Activated CD4-positive, alpha-beta memory T cell treated with anti-CD3 and anti-CD28 coated beads for 36 hours (primary cell): ENCODE results near the gene ASTN2. TPM values are rescaled to one million over a fixed set of nuclear protein-coding genes. Genes with fewer than 3 reads are reported as not detected.

Experiments
- CTCF ChIA-PET: fragments of 350-600 bp; sonication (Branson Sonifier 250); formaldehyde crosslinking; loops from one replicate; lab custom pipeline; 2021; ENCODE audit warnings: antibody characterized with exemption, inconsistent platforms; lab: Charles Lee
- POLR2A ChIA-PET: fragments of 350-600 bp; sonication (Branson Sonifier 250); formaldehyde crosslinking; loops from one replicate; lab custom pipeline; 2021; ENCODE audit warnings: antibody characterized with exemption; lab: Charles Lee
- DNase-seq: peaks from one replicate; pipeline ENCODE4 v3.0.0-alpha.2; 2020
- H3K27ac Mint-ChIP-seq: one replicate; pipeline ENCODE4 v1.8.0; 2021; ENCODE audit warnings: mixed read lengths
- H3K27me3 Mint-ChIP-seq: one replicate; pipeline ENCODE4 v1.8.0; 2021; ENCODE audit warnings: mixed read lengths
- H3K36me3 Mint-ChIP-seq: one replicate; pipeline ENCODE4 v1.8.0; 2021; ENCODE audit warnings: mixed read lengths
- H3K4me1 Mint-ChIP-seq: one replicate; pipeline ENCODE4 v1.8.0; 2021; ENCODE audit warnings: low read depth, mixed read lengths
- H3K4me3 Mint-ChIP-seq: one replicate; pipeline ENCODE4 v1.8.0; 2021; ENCODE audit warnings: mild to moderate bottlenecking, mixed read lengths
- H3K9me3 Mint-ChIP-seq: one replicate; pipeline ENCODE4 v1.8.0; 2021; ENCODE audit warnings: mixed read lengths
- intact Hi-C: fragments of 100-400 bp; cut with micrococcal nuclease; formaldehyde crosslinking; loops from one replicate; pipeline ENCODE4 v1.15.1; 2023
- total RNA-seq, 2 experiments: library from RNA; stranded (reverse); gene quantifications; one replicate each; pipeline ENCODE4 v1.2.3, GENCODE V29; 2021

Gene ASTN2
- total RNA-seq, 2 experiments from 2014 or later = 3.3 to 3.4 TPM

GRCh38 chr9:116985596-116985995, 429.3 kb downstream of the ASTN2 start:
- CTCF ChIA-PET = no interaction called here
- POLR2A ChIA-PET = no interaction called here

DNA sequence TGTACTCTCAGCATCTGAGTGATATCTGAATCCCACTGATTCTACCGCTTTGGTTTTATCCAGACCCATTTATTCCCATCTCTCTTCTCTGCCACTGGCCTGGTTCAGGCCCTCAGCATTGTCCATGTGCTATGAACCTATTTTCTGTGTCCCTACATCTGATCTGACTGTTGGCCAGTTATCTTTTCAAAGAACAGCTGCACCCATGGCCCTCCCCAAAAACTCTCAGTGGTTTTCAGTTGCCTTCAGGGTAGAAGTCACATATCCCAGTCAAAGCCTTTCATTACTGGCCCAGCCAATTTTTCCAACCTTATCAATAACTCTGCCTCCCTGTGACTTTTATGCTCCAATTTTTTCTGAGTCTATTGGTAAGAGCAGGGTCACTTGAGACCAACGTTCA, 430.7 kb downstream of the ASTN2 start:
- Mint-ChIP-seq H3K36me3 (no peaks in the 10 kb centered on the region), H3K9me3 (no peaks in the 10 kb centered on the region), H3K4me1 (no peaks in the 10 kb centered on the region), H3K4me3 (no peak overlapping the region), H3K27ac (no peak overlapping the region), H3K27me3 (no peaks in the 10 kb centered on the region)
- CTCF ChIA-PET = no interaction called here
- intact Hi-C loops = no loop called here
- no peak for DNase-seq
- POLR2A ChIA-PET = no interaction called here

More at GRCh38 chr9:116985596-116985995, 429.3 kb downstream of the ASTN2 start:
- no peak for DNase-seq
- Mint-ChIP-seq H3K27ac (no peak overlapping the region), H3K4me1 (no peaks in the 10 kb centered on the region), H3K4me3 (no peak overlapping the region), H3K36me3 (no peaks in the 10 kb centered on the region), H3K9me3 (no peaks in the 10 kb centered on the region), H3K27me3 (no peaks in the 10 kb centered on the region)
- intact Hi-C loops = no loop called here

DNA sequence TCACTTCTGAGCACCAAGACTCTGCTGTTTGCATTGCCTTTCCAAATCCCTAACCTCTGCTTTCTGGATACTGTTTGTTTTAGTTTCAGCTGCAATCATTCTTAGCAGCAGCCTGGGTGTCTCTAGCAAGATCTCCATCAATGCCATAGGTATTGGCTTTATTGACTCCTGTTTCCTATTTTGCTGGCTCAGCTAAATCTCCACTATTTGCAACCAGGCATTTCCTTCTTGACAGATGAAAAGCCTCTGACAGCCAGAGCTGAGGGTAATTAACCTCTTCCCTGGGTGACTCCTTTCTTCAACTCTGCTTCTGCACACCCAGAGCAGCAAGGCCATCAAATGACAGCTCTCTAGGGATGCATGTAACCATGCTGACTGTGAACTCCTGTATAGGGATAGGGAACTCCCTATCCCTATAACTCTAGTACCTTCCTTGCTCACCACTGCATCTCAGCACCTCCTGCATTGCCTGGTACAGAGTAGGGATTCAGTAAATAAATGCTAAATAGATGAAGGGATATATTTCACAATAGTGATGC, 434.2 kb downstream of the ASTN2 start:
- intact Hi-C loops = no loop called here
- no peaks in the 10 kb centered on the region for H3K4me1 Mint-ChIP-seq
- POLR2A ChIA-PET = no interaction called here
- H3K36me3 Mint-ChIP-seq = no peaks in the 10 kb centered on the region
- H3K27ac Mint-ChIP-seq = no peak overlapping the region
- no peak for DNase-seq
- H3K4me3 Mint-ChIP-seq = no peak overlapping the region
- CTCF ChIA-PET = no interaction called here
- H3K27me3 Mint-ChIP-seq = no peaks in the 10 kb centered on the region
- no peaks in the 10 kb centered on the region for H3K9me3 Mint-ChIP-seq

- no peak for DNase-seq
- Mint-ChIP-seq H3K9me3 (no peaks in the 10 kb centered on the region), H3K4me3 (no peak overlapping the region), H3K27me3 (no peaks in the 10 kb centered on the region), H3K4me1 (no peaks in the 10 kb centered on the region), H3K36me3 (no peaks in the 10 kb centered on the region), H3K27ac (no peak overlapping the region)
- CTCF ChIA-PET = no interaction called here
- POLR2A ChIA-PET = no interaction called here
- intact Hi-C loops = no loop called here
Measured at GRCh38 chr9:116979456-116979855, 435.4 kb downstream of the ASTN2 start.

GRCh38 chr9:116978155-116978554, 436.7 kb downstream of the ASTN2 start:
- no peaks in the 10 kb centered on the region for H3K4me1 Mint-ChIP-seq
- no peak overlapping the region for H3K27ac Mint-ChIP-seq
- no peak for DNase-seq
- no peaks in the 10 kb centered on the region for H3K36me3 Mint-ChIP-seq
- ChIA-PET CTCF (no interaction called here), POLR2A (no interaction called here)
- no peak overlapping the region for H3K4me3 Mint-ChIP-seq
- intact Hi-C loops = no loop called here
- H3K27me3 Mint-ChIP-seq = no peaks in the 10 kb centered on the region
- no peaks in the 10 kb centered on the region for H3K9me3 Mint-ChIP-seq

GRCh38 chr9:116975126-116975525, 439.7 kb downstream of the ASTN2 start:
- intact Hi-C loops = no loop called here
- Mint-ChIP-seq H3K9me3 (peaks cover 2% of the 10 kb centered on the region), H3K27me3 (no peaks in the 10 kb centered on the region), H3K4me1 (no peaks in the 10 kb centered on the region), H3K4me3 (no peak overlapping the region), H3K27ac (no peak overlapping the region), H3K36me3 (no peaks in the 10 kb centered on the region)
- no peak for DNase-seq
- POLR2A ChIA-PET = no interaction called here
- CTCF ChIA-PET = no interaction called here

DNA sequence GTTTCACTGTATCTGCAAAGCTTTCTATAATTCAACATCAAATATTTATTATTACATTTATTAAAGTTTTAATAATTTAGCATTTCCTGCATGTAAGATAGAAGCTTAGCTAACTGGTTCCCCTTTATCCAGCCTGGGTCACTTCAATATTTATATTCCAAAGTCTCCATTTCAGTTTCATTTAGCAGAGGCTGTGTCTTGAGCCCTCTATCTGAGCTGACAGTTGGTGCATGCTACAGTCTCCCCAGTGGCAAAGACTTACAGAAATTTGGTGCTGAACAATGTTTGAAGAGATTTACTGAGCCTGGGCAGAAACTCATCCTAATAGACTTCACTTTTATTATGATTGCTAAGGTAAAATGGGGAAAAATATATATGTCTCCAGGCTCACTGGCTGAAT, 448.7 kb downstream of the ASTN2 start:
- intact Hi-C loops = no loop called here
- no peak overlapping the region for H3K4me3 Mint-ChIP-seq
- DNase-seq = no peak
- H3K27ac Mint-ChIP-seq = no peak overlapping the region
- H3K36me3 Mint-ChIP-seq = no peaks in the 10 kb centered on the region
- H3K4me1 Mint-ChIP-seq = no peaks in the 10 kb centered on the region
- ChIA-PET CTCF (no interaction called here), POLR2A (no interaction called here)
- peaks cover 3% of the 10 kb centered on the region for H3K9me3 Mint-ChIP-seq
- no peaks in the 10 kb centered on the region for H3K27me3 Mint-ChIP-seq

- H3K9me3 Mint-ChIP-seq = peaks cover 3% of the 10 kb centered on the region
- H3K4me3 Mint-ChIP-seq = no peak overlapping the region
- ChIA-PET POLR2A (no interaction called here), CTCF (interaction anchor here (0.7 kb wide), 1 partner anchor 34 kb away, joined by 3 read pairs; no protein-coding TSS in a partner anchor)
- intact Hi-C loops = no loop called here
- no peaks in the 10 kb centered on the region for H3K27me3 Mint-ChIP-seq
- no peaks in the 10 kb centered on the region for H3K4me1 Mint-ChIP-seq
- no peak overlapping the region for H3K27ac Mint-ChIP-seq
- no peak for DNase-seq
- H3K36me3 Mint-ChIP-seq = no peaks in the 10 kb centered on the region
Measured at GRCh38 chr9:116964258-116964657, 450.6 kb downstream of the ASTN2 start.

DNA sequence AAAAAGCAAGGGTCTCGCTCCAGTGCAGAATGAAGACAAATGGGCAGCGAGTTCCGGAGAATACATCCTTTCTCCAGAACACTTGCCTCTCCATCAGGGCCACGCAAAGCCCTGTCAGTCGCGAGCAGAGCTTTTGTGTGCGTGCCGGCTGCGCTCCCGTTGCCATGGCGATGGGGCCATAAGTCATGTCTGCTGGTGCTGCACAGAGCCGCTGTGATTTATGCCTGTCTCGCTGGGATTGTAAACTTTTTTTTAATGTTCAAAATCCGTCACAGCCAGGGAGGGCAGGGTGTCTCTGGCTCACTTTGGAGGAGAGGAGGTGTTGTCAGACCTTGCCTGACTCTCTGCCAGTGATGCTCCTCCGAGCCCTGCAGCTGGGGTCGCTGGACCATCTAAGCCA, 455.0 kb downstream of the ASTN2 start:
- Mint-ChIP-seq H3K4me1 (no peaks in the 10 kb centered on the region), H3K9me3 (peaks cover 3% of the 10 kb centered on the region), H3K27me3 (no peaks in the 10 kb centered on the region), H3K27ac (no peak overlapping the region), H3K4me3 (no peak overlapping the region), H3K36me3 (no peaks in the 10 kb centered on the region)
- DNase-seq = no peak
- intact Hi-C loops = no loop called here
- POLR2A ChIA-PET = no interaction called here
- CTCF ChIA-PET = no interaction called here

GRCh38 chr9:116958881-116959280, 456.0 kb downstream of the ASTN2 start:
- Mint-ChIP-seq H3K9me3 (peaks cover 3% of the 10 kb centered on the region), H3K4me1 (no peaks in the 10 kb centered on the region), H3K27ac (no peak overlapping the region), H3K27me3 (no peaks in the 10 kb centered on the region), H3K36me3 (no peaks in the 10 kb centered on the region), H3K4me3 (no peak overlapping the region)
- intact Hi-C loops = no loop called here
- ChIA-PET CTCF (no interaction called here), POLR2A (no interaction called here)
- DNase-seq = no peak

DNA sequence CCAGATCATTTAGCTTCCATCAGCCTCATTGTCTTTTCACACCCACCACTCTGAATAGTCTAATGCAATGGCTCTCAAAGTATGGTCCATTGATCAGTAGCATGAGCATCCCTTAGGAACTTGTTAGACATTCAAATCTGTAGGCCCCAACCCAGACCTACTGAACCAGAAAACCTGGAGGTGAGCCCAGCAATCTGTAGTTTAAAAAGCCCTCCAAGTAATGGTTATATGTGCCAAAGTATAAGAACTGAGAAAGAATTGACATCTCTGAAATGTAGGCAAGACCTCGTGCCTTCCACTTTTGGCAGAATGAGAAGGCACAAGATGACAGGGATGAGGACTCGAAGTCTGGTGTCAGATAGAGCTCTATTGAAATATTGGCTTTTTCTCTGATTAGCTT, 460.1 kb downstream of the ASTN2 start:
- H3K4me1 Mint-ChIP-seq = no peaks in the 10 kb centered on the region
- H3K9me3 Mint-ChIP-seq = no peaks in the 10 kb centered on the region
- no peak overlapping the region for H3K4me3 Mint-ChIP-seq
- CTCF ChIA-PET = no interaction called here
- H3K27ac Mint-ChIP-seq = no peak overlapping the region
- no peaks in the 10 kb centered on the region for H3K27me3 Mint-ChIP-seq
- H3K36me3 Mint-ChIP-seq = no peaks in the 10 kb centered on the region
- intact Hi-C loops = no loop called here
- DNase-seq = no peak
- POLR2A ChIA-PET = no interaction called here

DNA sequence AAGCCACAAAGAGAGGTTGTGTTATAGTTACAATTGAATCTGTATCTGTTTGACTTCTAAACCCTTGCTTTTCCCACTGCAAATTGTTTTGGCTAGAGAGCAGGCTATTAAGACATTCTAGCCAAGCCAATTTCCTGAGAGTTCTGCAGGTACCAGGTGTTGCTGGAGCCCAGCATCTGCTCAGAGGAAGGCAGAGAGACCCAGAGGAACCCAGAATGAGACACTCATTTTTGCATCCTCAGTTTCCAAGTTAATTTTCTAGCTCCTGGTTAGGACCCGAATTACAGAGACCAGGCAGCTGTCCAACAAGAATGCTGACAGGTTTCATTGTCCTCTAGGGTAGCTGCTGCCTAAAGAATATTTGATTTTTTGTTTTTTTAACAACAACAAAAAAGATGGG, 461.6 kb downstream of the ASTN2 start:
- Mint-ChIP-seq H3K36me3 (no peaks in the 10 kb centered on the region), H3K27ac (no peak overlapping the region), H3K9me3 (no peaks in the 10 kb centered on the region), H3K4me3 (no peak overlapping the region), H3K4me1 (no peaks in the 10 kb centered on the region), H3K27me3 (no peaks in the 10 kb centered on the region)
- intact Hi-C loops = no loop called here
- ChIA-PET POLR2A (no interaction called here), CTCF (no interaction called here)
- no peak for DNase-seq

GRCh38 chr9:116952436-116952810, 462.4 kb downstream of the ASTN2 start:
- H3K27ac Mint-ChIP-seq = no peak overlapping the region
- POLR2A ChIA-PET = no interaction called here
- H3K4me3 Mint-ChIP-seq = no peak overlapping the region
- DNase-seq = no peak
- intact Hi-C loops = no loop called here
- H3K27me3 Mint-ChIP-seq = no peaks in the 10 kb centered on the region
- no peaks in the 10 kb centered on the region for H3K4me1 Mint-ChIP-seq
- no peaks in the 10 kb centered on the region for H3K36me3 Mint-ChIP-seq
- no peaks in the 10 kb centered on the region for H3K9me3 Mint-ChIP-seq
- CTCF ChIA-PET = no interaction called here
